RWPE2 (cell line): ENCODE results near the gene EYA2.

ENCODE experiments used
- ATAC-seq: fragments of 200-7000 bp; cut with Tn5 transposase; 3 replicates; pipeline ENCODE4 v1.9.1; 2021; ENCODE audit warnings: low read depth
- DNase-seq: peaks from one replicate; pipeline ENCODE4 v3.0.0-alpha.2; 2020; ENCODE audit warnings: low spot score
- H3K27ac ChIP-seq: fragments of 450-650 bp; 2 replicates; pipeline ENCODE4 v1.5.1; 2017; ENCODE audit warnings: mild to moderate bottlenecking; ENCODE audit not compliant: poor library complexity, severe bottlenecking
- H3K27me3 ChIP-seq: fragments of 250-450 bp; sonication (Bioruptor Pico); 2 replicates; pipeline ENCODE4 v1.5.1; 2021; ENCODE audit warnings: mild to moderate bottlenecking, moderate library complexity; ENCODE audit not compliant: insufficient read depth, poor library complexity, severe bottlenecking
- H3K36me3 ChIP-seq: fragments of 250-450 bp; sonication (Bioruptor Pico); 2 replicates; pipeline ENCODE4 v1.5.1; 2020; ENCODE audit warnings: low read depth, mild to moderate bottlenecking, moderate library complexity
- H3K4me1 ChIP-seq: fragments of 250-450 bp; sonication (Bioruptor Pico); 2 replicates; pipeline ENCODE4 v1.5.1; 2021; ENCODE audit warnings: mild to moderate bottlenecking, moderate library complexity; ENCODE audit not compliant: insufficient read depth, poor library complexity, severe bottlenecking
- H3K4me3 ChIP-seq: fragments of 250-450 bp; sonication (Bioruptor Pico); 2 replicates; pipeline ENCODE4 v1.5.1; 2021; ENCODE audit warnings: mild to moderate bottlenecking, moderate library complexity; ENCODE audit not compliant: severe bottlenecking
- H3K9me3 ChIP-seq: fragments of 250-450 bp; sonication (Bioruptor Pico); 2 replicates; pipeline ENCODE4 v1.5.1; 2021; ENCODE audit warnings: mild to moderate bottlenecking, moderate library complexity; ENCODE audit not compliant: severe bottlenecking
- TF ChIP-seq, protein P1 (sequence below): fragments of 450-650 bp; IDR thresholded peaks from one replicate; pipeline ENCODE4 v1.5.1; 2017; ENCODE audit warnings: mild to moderate bottlenecking, moderate library complexity; ENCODE audit not compliant: poor library complexity, severe bottlenecking

The EYA2 gene

GRCh38 chr20:47179267-47179666, 284.6 kb downstream of the EYA2 start:
- TF ChIP-seq, protein P1, sequence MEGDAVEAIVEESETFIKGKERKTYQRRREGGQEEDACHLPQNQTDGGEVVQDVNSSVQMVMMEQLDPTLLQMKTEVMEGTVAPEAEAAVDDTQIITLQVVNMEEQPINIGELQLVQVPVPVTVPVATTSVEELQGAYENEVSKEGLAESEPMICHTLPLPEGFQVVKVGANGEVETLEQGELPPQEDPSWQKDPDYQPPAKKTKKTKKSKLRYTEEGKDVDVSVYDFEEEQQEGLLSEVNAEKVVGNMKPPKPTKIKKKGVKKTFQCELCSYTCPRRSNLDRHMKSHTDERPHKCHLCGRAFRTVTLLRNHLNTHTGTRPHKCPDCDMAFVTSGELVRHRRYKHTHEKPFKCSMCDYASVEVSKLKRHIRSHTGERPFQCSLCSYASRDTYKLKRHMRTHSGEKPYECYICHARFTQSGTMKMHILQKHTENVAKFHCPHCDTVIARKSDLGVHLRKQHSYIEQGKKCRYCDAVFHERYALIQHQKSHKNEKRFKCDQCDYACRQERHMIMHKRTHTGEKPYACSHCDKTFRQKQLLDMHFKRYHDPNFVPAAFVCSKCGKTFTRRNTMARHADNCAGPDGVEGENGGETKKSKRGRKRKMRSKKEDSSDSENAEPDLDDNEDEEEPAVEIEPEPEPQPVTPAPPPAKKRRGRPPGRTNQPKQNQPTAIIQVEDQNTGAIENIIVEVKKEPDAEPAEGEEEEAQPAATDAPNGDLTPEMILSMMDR: no peak
- ATAC-seq: no peak
- no peak for DNase-seq
- Histone ChIP-seq H3K9me3 (no peaks in the 10 kb centered on the region), H3K4me1 (no peaks in the 10 kb centered on the region), H3K36me3 (no peaks in the 10 kb centered on the region), H3K27ac (no peak overlapping the region), H3K4me3 (no peak overlapping the region), H3K27me3 (no peaks in the 10 kb centered on the region)

GRCh38 chr20:47181056-47181862, 286.6 kb downstream of the EYA2 start:
- Histone ChIP-seq H3K4me1 (no peaks in the 10 kb centered on the region), H3K9me3 (no peaks in the 10 kb centered on the region), H3K36me3 (no peaks in the 10 kb centered on the region), H3K4me3 (no peak overlapping the region), H3K27ac (no peak overlapping the region), H3K27me3 (no peaks in the 10 kb centered on the region)
- DNase-seq (peak; percentile 87), ATAC-seq (peak; percentile 97)
- TF ChIP-seq, protein P1: no peak

DNA sequence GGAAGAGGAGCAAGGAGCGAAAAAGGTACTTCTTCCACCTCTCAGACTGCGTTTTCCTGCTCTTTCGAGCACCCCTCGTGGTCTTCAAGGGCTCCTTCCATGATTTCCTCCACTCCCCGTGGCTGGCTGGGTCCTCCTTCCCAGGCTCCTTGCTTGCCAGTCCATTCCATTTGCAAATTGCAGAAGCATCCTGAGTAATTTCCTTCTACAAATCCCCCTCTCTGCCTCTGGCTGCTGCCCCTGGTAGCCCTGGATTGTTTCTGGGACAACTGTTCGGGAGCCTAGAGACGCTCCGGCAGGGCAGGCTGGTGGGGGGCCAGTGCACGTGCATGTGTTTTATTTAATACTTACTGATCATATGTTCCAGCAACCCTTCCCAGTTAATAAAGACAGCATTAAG, 288.7 kb downstream of the EYA2 start:
- no peaks in the 10 kb centered on the region for H3K4me1 ChIP-seq
- H3K9me3 ChIP-seq: no peaks in the 10 kb centered on the region
- DNase-seq (no peak), ATAC-seq (no peak)
- H3K27ac ChIP-seq: no peak overlapping the region
- H3K4me3 ChIP-seq: no peak overlapping the region
- H3K36me3 ChIP-seq: no peaks in the 10 kb centered on the region
- TF ChIP-seq, protein P1: no peak
- H3K27me3 ChIP-seq: no peaks in the 10 kb centered on the region

DNA sequence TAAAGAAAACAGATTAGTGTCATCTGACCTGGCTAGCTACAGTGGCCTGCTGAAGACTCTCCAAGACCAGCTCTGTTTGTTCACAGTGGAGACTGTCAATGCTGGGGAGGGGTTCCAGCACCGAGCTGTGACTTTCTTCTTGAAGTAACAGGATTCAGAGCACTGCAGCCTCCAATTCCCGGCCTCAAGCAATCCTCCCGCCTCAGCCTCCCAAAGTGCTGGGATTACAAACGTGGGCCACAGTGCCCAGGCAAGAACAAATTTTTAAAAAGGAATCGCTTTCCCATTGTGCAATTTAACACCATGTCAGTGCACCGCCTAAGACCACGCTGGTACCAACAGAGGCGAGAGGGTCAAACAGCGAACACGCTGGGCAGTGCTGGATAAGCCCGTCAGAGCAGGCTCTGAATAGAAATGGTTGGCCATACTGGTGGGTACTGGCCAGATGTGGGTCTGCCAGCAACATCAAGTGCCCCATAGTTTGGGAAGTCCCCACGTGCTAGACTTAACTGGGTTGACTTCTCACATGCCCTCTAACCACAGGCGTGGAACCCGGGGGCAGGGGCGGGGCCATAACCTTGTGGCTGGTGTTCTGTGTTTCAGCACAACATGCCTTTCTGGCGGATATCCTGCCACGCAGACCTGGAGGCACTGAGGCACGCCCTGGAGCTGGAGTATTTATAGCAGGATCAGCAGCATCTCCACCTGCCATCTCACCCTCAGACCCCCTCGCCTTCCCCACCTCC, 293.0 kb downstream of the EYA2 start:
- Histone ChIP-seq H3K27ac (no peak overlapping the region), H3K27me3 (no peaks in the 10 kb centered on the region), H3K36me3 (no peaks in the 10 kb centered on the region), H3K4me1 (peaks cover 5% of the 10 kb centered on the region), H3K9me3 (no peaks in the 10 kb centered on the region), H3K4me3 (no peak overlapping the region)
- ATAC-seq (no peak), DNase-seq (no peak)
- TF ChIP-seq, protein P1: no peak
